ENCODE results near the gene RMDN2. TPM values are rescaled to one million over a fixed set of nuclear protein-coding genes. Genes with fewer than 3 reads are reported as not detected.

Gene RMDN2
- total and polyA plus RNA-seq, 9 of the 15 experiments (the other 6 are each of a cell fraction or from before 2014, with no cell fraction given), result 1.5 to 4.3 (median 2.3) TPM

DNA sequence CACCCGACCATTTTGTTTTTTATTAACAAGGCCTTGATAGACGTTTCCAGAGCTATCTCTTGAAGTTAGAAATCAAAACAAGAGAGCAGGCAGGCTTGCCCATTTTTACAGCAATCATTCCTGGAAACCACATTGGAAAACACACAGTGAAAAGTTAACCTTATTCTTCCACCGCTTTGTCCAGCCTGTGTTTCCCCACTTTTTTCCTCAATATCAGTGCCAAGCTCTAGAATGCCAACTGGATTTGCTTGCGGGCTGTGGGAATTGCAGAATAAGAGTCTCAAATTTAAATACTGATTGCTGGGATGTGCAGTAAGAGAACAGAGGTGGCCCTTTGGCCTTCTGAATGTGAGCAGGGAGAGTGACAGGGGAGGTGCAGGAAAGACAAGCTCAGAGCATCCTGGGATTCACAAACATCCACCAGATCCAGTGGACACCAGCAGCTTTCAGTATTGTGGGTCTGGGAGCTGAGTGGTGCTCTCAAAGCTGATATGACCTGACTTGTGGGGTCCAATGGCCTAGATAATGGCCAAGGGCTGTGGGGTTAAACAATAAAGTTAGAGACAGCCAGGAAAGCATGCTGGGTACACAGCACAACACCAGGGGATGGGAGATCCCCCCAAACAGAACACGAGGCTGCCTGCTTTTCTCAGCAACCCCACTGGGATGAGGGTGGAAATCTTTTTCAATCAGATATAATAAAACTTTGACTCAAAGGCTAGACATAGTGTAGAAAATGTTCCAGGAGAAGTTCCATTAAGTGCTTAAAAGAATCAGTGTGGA, 135.3 kb downstream of the RMDN2 start:
- Histone ChIP-seq H3K9me1 (ENCODE audit: control insufficient read depth, insufficient read depth, low read length) (no peaks in the 10 kb centered on the region), H3K4me1 (replicated peaks in 1 of 2; ENCODE audit: control insufficient read depth in 2 of 2, insufficient read depth in 2 of 2, low read length in 2 of 2) (no peaks in the 10 kb centered on the region), H4K20me1 (replicated peaks; ENCODE audit: control insufficient read depth, insufficient read depth, low read length) (no peaks in the 10 kb centered on the region), H3K27me3 (ENCODE audit: control insufficient read depth in 2 of 2, insufficient read depth in 2 of 2, low read length in 2 of 2) (peaks cover 1% of the 10 kb centered on the region in 2 experiments; a peak in 3 of 5 replicates), H3K36me3 (ENCODE audit: control insufficient read depth, insufficient read depth, low read length) (no peaks in the 10 kb centered on the region), H3K4me3 (no peak overlapping the region), H3K27ac (ENCODE audit: extremely low read depth, low read depth, low read length) (no peak overlapping the region), H3K79me2 (ENCODE audit: control insufficient read depth, insufficient read depth, low read length) (no peaks in the 10 kb centered on the region), H3K9me3 (replicated peaks; ENCODE audit: control insufficient read depth, insufficient read depth, low read depth, low read length) (no peaks in the 10 kb centered on the region), H2AFZ (ENCODE audit: low read depth, low read length) (no peak overlapping the region), H3K9ac (ENCODE audit: insufficient read depth in 1 of 2, low read depth in 2 of 2, low read length in 2 of 2) (no peak overlapping the region), H3K4me2 (ENCODE audit: insufficient read depth, low read length) (no peak overlapping the region)
- no TSS peak for BruUV-seq (replicated peaks)
- ATAC-seq (no peak), FAIRE-seq (no peak), DNase-seq (ENCODE audit: extremely low read depth in 1 of 4, low spot score in 3 of 4) (no peak)
- intact Hi-C loops (cut with micrococcal nuclease), result no loop called here
- CTCF ChIA-PET (ENCODE audit: low intra/inter-chr PET ratio), result no interaction called here
- POLR2A ChIA-PET, result interaction anchor here (1.2 kb wide), 1 partner anchor 11 kb away, joined by 3 read pairs; no protein-coding TSS in a partner anchor
- in situ Hi-C loops (cut with MboI), result no loop called here
- 0% methylated on average over 5 of the region's 5 CpGs for WGBS (ENCODE audit: insufficient coverage, low coverage, missing lambda C conversion rate)
- TF ChIP-seq MTA3 (IDR thresholded peaks at IDR 0.05; ENCODE audit: borderline replicate concordance) (no peak), ZNF444 (CRISPR knock-in tag; IDR thresholded peaks at IDR 0.05) (no peak), CREB1 (IDR thresholded peaks at IDR 0.05) (no peak), CREB1 (CRISPR knock-in tag; IDR thresholded peaks at IDR 0.05) (no peak), ZFX (CRISPR knock-in tag; IDR thresholded peaks at IDR 0.05) (no peak), NFATC3 (IDR thresholded peaks at IDR 0.05) (no peak), ARID2 (IDR thresholded peaks at IDR 0.05) (no peak), TGIF2 (CRISPR knock-in tag; IDR thresholded peaks at IDR 0.05) (no peak), HNRNPLL (IDR thresholded peaks at IDR 0.05; ENCODE audit: low read depth, low read length, poor library complexity, severe bottlenecking) (no peak), PHB (CRISPR knock-in tag; IDR thresholded peaks at IDR 0.05) (no peak), KDM5B (IDR thresholded peaks at IDR 0.05; ENCODE audit: insufficient replicate concordance, low read depth, low read length) (no peak), ZNF551 (CRISPR knock-in tag; IDR thresholded peaks at IDR 0.05) (no peak), DIDO1 (tag; IDR thresholded peaks at IDR 0.05; ENCODE audit: low read depth) (no peak), TAF9B (IDR thresholded peaks at IDR 0.05; ENCODE audit: partially characterized antibody) (no peak), BRF1 (IDR thresholded peaks at IDR 0.05; ENCODE audit: borderline replicate concordance, extremely low read depth, insufficient read length) (no peak), COPS2 (conservative IDR thresholded peaks at IDR 0.05) (no peak), RBM15 (IDR thresholded peaks at IDR 0.05; ENCODE audit: insufficient read depth, low read length) (no peak)
- TF ChIP-seq, protein P1, sequence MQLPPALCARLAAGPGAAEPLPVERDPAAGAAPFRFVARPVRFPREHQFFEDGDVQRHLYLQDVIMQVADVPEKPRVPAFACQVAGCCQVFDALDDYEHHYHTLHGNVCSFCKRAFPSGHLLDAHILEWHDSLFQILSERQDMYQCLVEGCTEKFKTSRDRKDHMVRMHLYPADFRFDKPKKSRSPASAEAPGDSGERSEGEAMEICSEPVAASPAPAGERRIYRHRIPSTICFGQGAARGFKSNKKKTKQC (CRISPR knock-in tag; IDR thresholded peaks at IDR 0.05), result no peak
- TF ChIP-seq, protein P2, sequence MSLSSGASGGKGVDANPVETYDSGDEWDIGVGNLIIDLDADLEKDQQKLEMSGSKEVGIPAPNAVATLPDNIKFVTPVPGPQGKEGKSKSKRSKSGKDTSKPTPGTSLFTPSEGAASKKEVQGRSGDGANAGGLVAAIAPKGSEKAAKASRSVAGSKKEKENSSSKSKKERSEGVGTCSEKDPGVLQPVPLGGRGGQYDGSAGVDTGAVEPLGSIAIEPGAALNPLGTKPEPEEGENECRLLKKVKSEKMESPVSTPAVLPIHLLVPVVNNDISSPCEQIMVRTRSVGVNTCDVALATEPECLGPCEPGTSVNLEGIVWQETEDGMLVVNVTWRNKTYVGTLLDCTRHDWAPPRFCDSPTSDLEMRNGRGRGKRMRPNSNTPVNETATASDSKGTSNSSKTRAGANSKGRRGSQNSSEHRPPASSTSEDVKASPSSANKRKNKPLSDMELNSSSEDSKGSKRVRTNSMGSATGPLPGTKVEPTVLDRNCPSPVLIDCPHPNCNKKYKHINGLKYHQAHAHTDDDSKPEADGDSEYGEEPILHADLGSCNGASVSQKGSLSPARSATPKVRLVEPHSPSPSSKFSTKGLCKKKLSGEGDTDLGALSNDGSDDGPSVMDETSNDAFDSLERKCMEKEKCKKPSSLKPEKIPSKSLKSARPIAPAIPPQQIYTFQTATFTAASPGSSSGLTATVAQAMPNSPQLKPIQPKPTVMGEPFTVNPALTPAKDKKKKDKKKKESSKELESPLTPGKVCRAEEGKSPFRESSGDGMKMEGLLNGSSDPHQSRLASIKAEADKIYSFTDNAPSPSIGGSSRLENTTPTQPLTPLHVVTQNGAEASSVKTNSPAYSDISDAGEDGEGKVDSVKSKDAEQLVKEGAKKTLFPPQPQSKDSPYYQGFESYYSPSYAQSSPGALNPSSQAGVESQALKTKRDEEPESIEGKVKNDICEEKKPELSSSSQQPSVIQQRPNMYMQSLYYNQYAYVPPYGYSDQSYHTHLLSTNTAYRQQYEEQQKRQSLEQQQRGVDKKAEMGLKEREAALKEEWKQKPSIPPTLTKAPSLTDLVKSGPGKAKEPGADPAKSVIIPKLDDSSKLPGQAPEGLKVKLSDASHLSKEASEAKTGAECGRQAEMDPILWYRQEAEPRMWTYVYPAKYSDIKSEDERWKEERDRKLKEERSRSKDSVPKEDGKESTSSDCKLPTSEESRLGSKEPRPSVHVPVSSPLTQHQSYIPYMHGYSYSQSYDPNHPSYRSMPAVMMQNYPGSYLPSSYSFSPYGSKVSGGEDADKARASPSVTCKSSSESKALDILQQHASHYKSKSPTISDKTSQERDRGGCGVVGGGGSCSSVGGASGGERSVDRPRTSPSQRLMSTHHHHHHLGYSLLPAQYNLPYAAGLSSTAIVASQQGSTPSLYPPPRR (CRISPR knock-in tag; IDR thresholded peaks at IDR 0.05; ENCODE audit: borderline replicate concordance), result no peak

All from K562 (cell line).